ENCODE data around the gene SORCS2.

DNA sequence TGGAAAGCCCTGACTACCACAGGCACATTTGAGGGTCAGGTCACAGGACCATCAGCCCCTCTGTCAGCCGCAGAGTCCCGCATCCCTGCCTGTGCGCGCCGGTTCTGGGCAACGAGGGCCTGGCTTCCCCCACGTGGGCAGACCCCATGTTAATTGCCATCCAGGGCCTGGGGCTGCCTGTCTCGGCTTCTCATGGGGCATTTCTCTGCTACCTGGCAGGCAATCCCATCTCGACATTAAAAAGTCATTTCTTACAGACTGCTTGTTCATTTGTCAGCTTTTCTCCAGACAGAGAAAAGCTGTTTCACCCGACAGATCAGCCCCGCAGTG lies 45.6 kb upstream of the SORCS2 start:
- TF ChIP-seq, protein P1, sequence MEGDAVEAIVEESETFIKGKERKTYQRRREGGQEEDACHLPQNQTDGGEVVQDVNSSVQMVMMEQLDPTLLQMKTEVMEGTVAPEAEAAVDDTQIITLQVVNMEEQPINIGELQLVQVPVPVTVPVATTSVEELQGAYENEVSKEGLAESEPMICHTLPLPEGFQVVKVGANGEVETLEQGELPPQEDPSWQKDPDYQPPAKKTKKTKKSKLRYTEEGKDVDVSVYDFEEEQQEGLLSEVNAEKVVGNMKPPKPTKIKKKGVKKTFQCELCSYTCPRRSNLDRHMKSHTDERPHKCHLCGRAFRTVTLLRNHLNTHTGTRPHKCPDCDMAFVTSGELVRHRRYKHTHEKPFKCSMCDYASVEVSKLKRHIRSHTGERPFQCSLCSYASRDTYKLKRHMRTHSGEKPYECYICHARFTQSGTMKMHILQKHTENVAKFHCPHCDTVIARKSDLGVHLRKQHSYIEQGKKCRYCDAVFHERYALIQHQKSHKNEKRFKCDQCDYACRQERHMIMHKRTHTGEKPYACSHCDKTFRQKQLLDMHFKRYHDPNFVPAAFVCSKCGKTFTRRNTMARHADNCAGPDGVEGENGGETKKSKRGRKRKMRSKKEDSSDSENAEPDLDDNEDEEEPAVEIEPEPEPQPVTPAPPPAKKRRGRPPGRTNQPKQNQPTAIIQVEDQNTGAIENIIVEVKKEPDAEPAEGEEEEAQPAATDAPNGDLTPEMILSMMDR (IDR thresholded peaks at IDR 0.05; ENCODE audit: low read depth, low read length, poor library complexity, severe bottlenecking): no peak
- no peak for TF ChIP-seq EZH2phosphoT487 (IDR thresholded peaks at IDR 0.05; ENCODE audit: borderline replicate concordance, low read length)

Measured in DOHH2 (cell line).